GM10266 (cell line): ENCODE measurements around the gene TNFRSF8.
A peak's percentile ranks its signal among the peaks of the same experiment; 100 is the strongest.

Source experiments
- DNase-seq: peaks from one replicate; pipeline ENCODE4 v3.0.0; 2012; ENCODE audit errors: extremely low spot score
- CTCF ChIP-seq: IDR thresholded peaks from 2 replicates; pipeline ENCODE4 v1.5.1; 2012; ENCODE audit warnings: mild to moderate bottlenecking, low read depth; ENCODE audit not compliant: control insufficient read depth, insufficient read depth; ENCODE audit errors: missing control alignments

The TNFRSF8 gene

GRCh38 chr1:12125422-12126355 lies 62.6 kb downstream of the TNFRSF8 start:
- DNase-seq: no peak
- TF ChIP-seq CTCF: no peak

GRCh38 chr1:12126781-12127180 lies 63.7 kb downstream of the TNFRSF8 start:
- DNase-seq: no peak
- TF ChIP-seq CTCF: no peak

GRCh38 chr1:12127206-12127810 lies 64.2 kb downstream of the TNFRSF8 start:
- DNase-seq: peak; percentile 44
- TF ChIP-seq CTCF: no peak

GRCh38 chr1:12128120-12128519 lies 65.0 kb downstream of the TNFRSF8 start:
- no peak for DNase-seq
- TF ChIP-seq CTCF: no peak

GRCh38 chr1:12129624-12130023 lies 66.5 kb downstream of the TNFRSF8 start:
- TF ChIP-seq CTCF: no peak
- DNase-seq: no peak

- no peak for DNase-seq
- TF ChIP-seq CTCF: no peak
These were observed 67.5 kb downstream of the TNFRSF8 start for GRCh38 chr1:12130466-12131130.
